ENCODE measurements around the gene RGS9BP. TPM values are rescaled to one million over a fixed set of nuclear protein-coding genes. Genes with fewer than 3 reads are reported as not detected.

RGS9BP gene
- total RNA-seq, 1 experiment from 2014 or later: 0.13 TPM

- Histone ChIP-seq H4K5ac (ENCODE audit: insufficient read length, low read depth, low read length) (no peak overlapping the region), H2BK15ac (ENCODE audit: low read depth, low read length) (no peak overlapping the region), H3K79me1 (ENCODE audit: insufficient read depth, low read depth, low read length, poor library complexity, severe bottlenecking) (peaks cover 4% of the 10 kb centered on the region), H3K14ac (ENCODE audit: insufficient read depth, low read length) (no peak overlapping the region), H3K27me3 (ENCODE audit: insufficient read depth, low read length) (no peaks in the 10 kb centered on the region), H2BK120ac (ENCODE audit: low read depth, low read length, poor library complexity, severe bottlenecking) (no peak overlapping the region), H3K79me2 (ENCODE audit: insufficient read depth, low read length) (peaks cover 2% of the 10 kb centered on the region; the same call in 1 of the 2 replicates), H3T11ph (ENCODE audit: low read length) (no peak overlapping the region), H3K9ac (ENCODE audit: extremely low read depth, insufficient read length, low read length) (no peak overlapping the region), H3K4ac (ENCODE audit: low read depth, low read length) (no peak overlapping the region), H2BK20ac (ENCODE audit: low read depth, low read length, poor library complexity, severe bottlenecking) (no peak overlapping the region), H2AFZ (ENCODE audit: low read length) (no peak overlapping the region), H2BK12ac (ENCODE audit: insufficient read length, low read depth, low read length) (no peak overlapping the region), H4K91ac (ENCODE audit: insufficient read length, low read depth, low read length) (no peak overlapping the region), H3K4me1 (ENCODE audit: insufficient read depth, low read length) (no peaks in the 10 kb centered on the region), H4K20me1 (ENCODE audit: control insufficient read depth, insufficient read depth, insufficient read length) (no peaks in the 10 kb centered on the region), H3K4me2 (ENCODE audit: insufficient read depth, insufficient read length, low read length) (no peak overlapping the region), H3K27ac (ENCODE audit: insufficient read length, low read depth, low read length) (no peak overlapping the region), H3K9me3 (ENCODE audit: control insufficient read depth, low read depth, low read length) (no peaks in the 10 kb centered on the region), H2AK5ac (ENCODE audit: insufficient read length, low read length) (no peak overlapping the region), H3K56ac (ENCODE audit: insufficient read length, low read depth, low read length) (no peak overlapping the region), H2BK5ac (ENCODE audit: insufficient read length, low read length) (no peak overlapping the region), H4K8ac (replicated peaks; ENCODE audit: insufficient read length, low read depth, low read length) (no peak overlapping the region), H3K18ac (ENCODE audit: insufficient read length, low read depth, low read length) (no peak overlapping the region), H3K23me2 (ENCODE audit: insufficient read length, low read depth, low read length, poor library complexity, severe bottlenecking) (no peaks in the 10 kb centered on the region), H3K23ac (ENCODE audit: insufficient read length, low read depth, low read length) (no peak overlapping the region)
- no CpG with 5 or more reads among the region's 7 CpGs for WGBS (ENCODE audit: extremely low coverage, insufficient read length, low lambda C conversion rate)
- Mint-ChIP-seq H3K27me3 (ENCODE audit: low read depth) (no peaks in the 10 kb centered on the region), H3K36me3 (ENCODE audit: insufficient read depth in 1 of 3, low read depth in 3 of 3) (peaks cover 0 to 9% (median 5%) of the 10 kb centered on the region in 3 experiments; a peak in 4 of 7 replicates), H3K4me3 (no peak overlapping the region), H3K4me1 (no peaks in the 10 kb centered on the region), H3K27ac (peak overlapping the region in 1 of 3 experiments; percentile 77; a peak in 2 of 7 replicates), H3K9me3 (no peaks in the 10 kb centered on the region)
- TF ChIP-seq CTCF (conservative IDR thresholded peaks at IDR 0.05): no peak
- no peak for DNase-seq
These were observed 14.3 kb upstream of the RGS9BP start for GRCh38 chr19:32661318-32661717.

Measured in H9 (cell line).